Stimulated activated effector memory CD8-positive, alpha-beta T cell treated with anti-CD3 and anti-CD28 coated beads, Interleukin-12 subunit alpha, Interleukin-12 subunit beta, amount 100 ng/mL, for 72 hours (primary cell): ENCODE results near the gene SURF2.
"Not testable (repeated sequence)": the region's sequence is repeated elsewhere in the genome, so short reads cannot be mapped to it uniquely, and the experiment has no call there.

Experiments
- ATAC-seq: fragments of 150-1000 bp; cut with Tn5 transposase; 2 replicates; pipeline ENCODE4 v1.10.0; 2021
- DNase-seq, 2 donors: peaks; one replicate each; pipeline ENCODE4 v3.0.0; 2021 to 2022; ENCODE audit warnings: low spot score in 2 of 2
- H3K27ac Mint-ChIP-seq: one replicate; pipeline ENCODE4 v1.8.0; 2022; ENCODE audit warnings: mild to moderate bottlenecking, mixed read lengths
- H3K36me3 Mint-ChIP-seq: one replicate; pipeline ENCODE4 v1.8.0; 2022; ENCODE audit warnings: mild to moderate bottlenecking, mixed read lengths
- H3K4me1 Mint-ChIP-seq: one replicate; pipeline ENCODE4 v1.8.0; 2022; ENCODE audit warnings: mixed read lengths
- H3K4me3 Mint-ChIP-seq: one replicate; pipeline ENCODE4 v1.8.0; 2022; ENCODE audit warnings: mild to moderate bottlenecking, mixed read lengths
- H3K9me3 Mint-ChIP-seq: one replicate; pipeline ENCODE4 v1.8.0; 2022; ENCODE audit warnings: mixed read lengths

SURF2 gene

GRCh38 chr9:133331641-133332380 is 24.5 kb upstream of the SURF2 start:
- peaks cover 86% of the 10 kb centered on the region for H3K36me3 Mint-ChIP-seq
- peaks cover 45% of the 10 kb centered on the region for H3K4me1 Mint-ChIP-seq

GRCh38 chr9:133332381-133332730 is 24.0 kb upstream of the SURF2 start:
- no peak for ATAC-seq
- no peak for DNase-seq
- Mint-ChIP-seq H3K27ac (peak overlapping the region; percentile 17), H3K4me3 (no peak overlapping the region), H3K36me3 (peaks cover 91% of the 10 kb centered on the region), H3K9me3 (no peaks in the 10 kb centered on the region), H3K4me1 (peaks cover 46% of the 10 kb centered on the region)

More at GRCh38 chr9:133331641-133332380, 24.5 kb upstream of the SURF2 start:
- Mint-ChIP-seq H3K9me3 (no peaks in the 10 kb centered on the region), H3K4me3 (no peak overlapping the region), H3K27ac (no peak overlapping the region)
- no peak for DNase-seq
- ATAC-seq, result no peak

- DNase-seq (no peak), ATAC-seq (no peak)
- Mint-ChIP-seq H3K27ac (peak overlapping the region; percentile 17), H3K9me3 (no peaks in the 10 kb centered on the region), H3K4me1 (peaks cover 49% of the 10 kb centered on the region), H3K36me3 (peaks cover 98% of the 10 kb centered on the region), H3K4me3 (no peak overlapping the region)
Measured at GRCh38 chr9:133333011-133333410, 23.3 kb upstream of the SURF2 start.

- H3K36me3 Mint-ChIP-seq, result peaks cover 92% of the 10 kb centered on the region
- H3K27ac Mint-ChIP-seq, result no peak overlapping the region
- H3K4me3 Mint-ChIP-seq, result no peak overlapping the region
- H3K4me1 Mint-ChIP-seq, result peaks cover 50% of the 10 kb centered on the region
- no peak for ATAC-seq
- no peak for DNase-seq
- H3K9me3 Mint-ChIP-seq, result no peaks in the 10 kb centered on the region
Measured at GRCh38 chr9:133333566-133333965, 22.8 kb upstream of the SURF2 start.

GRCh38 chr9:133334161-133334560 is 22.2 kb upstream of the SURF2 start:
- Mint-ChIP-seq H3K4me3 (peak overlapping the region; percentile 90), H3K36me3 (peaks cover 92% of the 10 kb centered on the region), H3K4me1 (peaks cover 44% of the 10 kb centered on the region), H3K9me3 (no peaks in the 10 kb centered on the region), H3K27ac (peak overlapping the region; percentile 93)
- DNase-seq (no peak), ATAC-seq (no peak)

GRCh38 chr9:133334888-133335287 is 21.5 kb upstream of the SURF2 start:
- not testable (repeated sequence) for ATAC-seq, H3K9me3 Mint-ChIP-seq, DNase-seq
- Mint-ChIP-seq H3K27ac (peak overlapping the region; percentile 93), H3K4me3 (peak overlapping the region; percentile 90), H3K36me3 (peaks cover 94% of the 10 kb centered on the region), H3K4me1 (peaks cover 43% of the 10 kb centered on the region)

GRCh38 chr9:133335924-133336811 is 20.2 kb upstream of the SURF2 start, which contains the start of gene SURF6:
TSS of gene SURF6 (minus strand) at chr9:133336188. CDS start at chr9:133336132, 56 bp downstream.
- peak; percentile 95 for ATAC-seq
- Mint-ChIP-seq H3K27ac (peak within 1 kb of the TSS; percentile 93), H3K36me3 (peaks cover 87% of the 10 kb centered on the region), H3K4me3 (peak within 1 kb of the TSS; percentile 90), H3K4me1 (peaks cover 54% of the 10 kb centered on the region), H3K9me3 (no peaks in the 10 kb centered on the region)
- DNase-seq, result peak; percentile 90 to 97

- no peak for ATAC-seq
- Mint-ChIP-seq H3K36me3 (peaks cover 86% of the 10 kb centered on the region), H3K4me3 (no peak overlapping the region), H3K4me1 (peaks cover 46% of the 10 kb centered on the region), H3K27ac (peak overlapping the region; percentile 79), H3K9me3 (no peaks in the 10 kb centered on the region)
- no peak for DNase-seq
Measured at GRCh38 chr9:133339641-133340040, 16.7 kb upstream of the SURF2 start.

GRCh38 chr9:133340256-133340655 is 16.1 kb upstream of the SURF2 start:
- no peak overlapping the region for H3K4me3 Mint-ChIP-seq
- H3K36me3 Mint-ChIP-seq, result peaks cover 84% of the 10 kb centered on the region

GRCh38 chr9:133340916-133341315 is 15.4 kb upstream of the SURF2 start:
- ATAC-seq (no peak), DNase-seq (no peak)
- peak overlapping the region; percentile 79 for H3K27ac Mint-ChIP-seq
- H3K4me1 Mint-ChIP-seq, result peaks cover 37% of the 10 kb centered on the region
- no peak overlapping the region for H3K4me3 Mint-ChIP-seq
- H3K36me3 Mint-ChIP-seq, result peaks cover 80% of the 10 kb centered on the region
- H3K9me3 Mint-ChIP-seq, result no peaks in the 10 kb centered on the region

More at GRCh38 chr9:133340256-133340655, 16.1 kb upstream of the SURF2 start:
- ATAC-seq (no peak), DNase-seq (no peak)
- peak overlapping the region; percentile 79 for H3K27ac Mint-ChIP-seq
- H3K9me3 Mint-ChIP-seq, result no peaks in the 10 kb centered on the region
- peaks cover 43% of the 10 kb centered on the region for H3K4me1 Mint-ChIP-seq

GRCh38 chr9:133341369-133342068 is 14.8 kb upstream of the SURF2 start:
- Mint-ChIP-seq H3K27ac (peak overlapping the region; percentile 79), H3K4me3 (no peak overlapping the region), H3K36me3 (peaks cover 80% of the 10 kb centered on the region), H3K9me3 (no peaks in the 10 kb centered on the region), H3K4me1 (peaks cover 37% of the 10 kb centered on the region)
- peak; percentile 11 for ATAC-seq
- no peak for DNase-seq

- Mint-ChIP-seq H3K36me3 (peaks cover 80% of the 10 kb centered on the region), H3K4me3 (no peak overlapping the region), H3K9me3 (no peaks in the 10 kb centered on the region), H3K27ac (peak overlapping the region; percentile 79), H3K4me1 (peaks cover 39% of the 10 kb centered on the region)
- DNase-seq (no peak), ATAC-seq (peak; percentile 4)
Measured at GRCh38 chr9:133342069-133342406, 14.3 kb upstream of the SURF2 start.

GRCh38 chr9:133342570-133342969 is 13.8 kb upstream of the SURF2 start:
- peaks cover 78% of the 10 kb centered on the region for H3K36me3 Mint-ChIP-seq
- peak; percentile 14 for ATAC-seq
- peaks cover 42% of the 10 kb centered on the region for H3K4me1 Mint-ChIP-seq

GRCh38 chr9:133344071-133344470 is 12.3 kb upstream of the SURF2 start:
- Mint-ChIP-seq H3K9me3 (no peaks in the 10 kb centered on the region), H3K36me3 (peaks cover 84% of the 10 kb centered on the region), H3K27ac (no peak overlapping the region), H3K4me3 (no peak overlapping the region), H3K4me1 (peaks cover 50% of the 10 kb centered on the region)
- DNase-seq (no peak), ATAC-seq (no peak)

More at GRCh38 chr9:133342570-133342969, 13.8 kb upstream of the SURF2 start:
- no peak for DNase-seq
- H3K27ac Mint-ChIP-seq, result no peak overlapping the region
- no peak overlapping the region for H3K4me3 Mint-ChIP-seq
- no peaks in the 10 kb centered on the region for H3K9me3 Mint-ChIP-seq

GRCh38 chr9:133344979-133345378 is 11.4 kb upstream of the SURF2 start:
- Mint-ChIP-seq H3K4me3 (no peak overlapping the region), H3K36me3 (peaks cover 84% of the 10 kb centered on the region), H3K4me1 (peaks cover 58% of the 10 kb centered on the region)

More at GRCh38 chr9:133344979-133345378, 11.4 kb upstream of the SURF2 start:
- H3K9me3 Mint-ChIP-seq, result no peaks in the 10 kb centered on the region
- no peak overlapping the region for H3K27ac Mint-ChIP-seq
- no peak for DNase-seq
- ATAC-seq, result no peak
